Suprapubic skin (tissue), 4 donors: Measurements from ENCODE around the gene PTPRN2.

Experiments used
- CTCF ChIP-seq, 2 donors: fragments of 200-600 bp in 1 of 2; fragments of 450-650 bp in 1 of 2; sonication (generic) in 1 of 2; IDR thresholded peaks; one replicate each; pipeline ENCODE4 v1.5.1; 2016 to 2019; ENCODE audit warnings: antibody characterized with exemption in 2 of 2, mild to moderate bottlenecking in 1 of 2, moderate library complexity in 1 of 2
- EP300 ChIP-seq: sonication (generic); formaldehyde crosslinking; IDR thresholded peaks from one replicate; pipeline ENCODE4 v1.6.1; 2017; ENCODE audit warnings: antibody characterized with exemption
- POLR2A ChIP-seq, 2 donors: fragments of 450-650 bp; IDR thresholded peaks; one replicate each; pipeline ENCODE4 v1.6.1; 2017; ENCODE audit warnings: antibody characterized with exemption in 2 of 2, mild to moderate bottlenecking in 2 of 2, moderate library complexity in 2 of 2
- POLR2AphosphoS5 ChIP-seq, 3 donors: sonication (generic); formaldehyde crosslinking; IDR thresholded peaks; one replicate each; pipeline ENCODE4 v1.6.1; 2017; ENCODE audit warnings: antibody characterized with exemption in 3 of 3

DNA sequence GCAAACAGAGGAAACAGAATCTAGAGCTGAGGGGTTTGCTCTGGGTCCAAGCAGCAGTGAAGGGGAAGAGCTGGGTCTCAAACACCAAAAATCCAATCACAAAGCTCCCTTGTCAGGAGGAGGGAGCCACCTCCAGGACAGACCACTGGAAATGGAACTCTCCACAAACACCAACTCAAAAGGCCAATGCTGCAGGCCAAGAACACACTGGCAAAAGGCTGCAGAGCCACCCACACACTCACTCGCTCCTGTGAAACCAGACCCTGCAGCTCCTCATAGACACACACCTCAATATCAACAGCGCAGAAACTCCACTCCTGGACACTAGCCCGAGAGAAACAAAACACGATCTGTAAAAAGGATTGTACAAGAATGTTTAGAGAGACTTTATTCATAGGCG, 213.5 kb downstream of the PTPRN2 start:
- TF ChIP-seq CTCF (IDR thresholded peaks at IDR 0.05) (no peak), POLR2A (IDR thresholded peaks at IDR 0.05) (no peak), EP300 (no peak), POLR2AphosphoS5 (IDR thresholded peaks at IDR 0.05) (no peak)
